Dendritic cell treated with granulocyte-macrophage colony-stimulating factor and Interleukin-4, amounts not matched to agents 40 ng/mL and 50 ng/mL, for 4 days (primary cell): ENCODE results near the gene IL11RA.

Experiments used
- H3K27ac Mint-ChIP-seq: one replicate; pipeline ENCODE4 v1.8.0; 2022; ENCODE audit warnings: mild to moderate bottlenecking, mixed read lengths
- H3K27me3 Mint-ChIP-seq: one replicate; pipeline ENCODE4 v1.8.0; 2022; ENCODE audit warnings: mild to moderate bottlenecking, mixed read lengths
- H3K36me3 Mint-ChIP-seq: one replicate; pipeline ENCODE4 v1.8.0; 2022; ENCODE audit warnings: low read depth, mixed read lengths
- H3K4me1 Mint-ChIP-seq: one replicate; pipeline ENCODE4 v1.8.0; 2022; ENCODE audit warnings: low read depth, mixed read lengths
- H3K4me3 Mint-ChIP-seq: one replicate; pipeline ENCODE4 v1.8.0; 2022; ENCODE audit warnings: mild to moderate bottlenecking, moderate library complexity, mixed read lengths
- H3K9me3 Mint-ChIP-seq: one replicate; pipeline ENCODE4 v1.8.0; 2022; ENCODE audit warnings: mixed read lengths
- intact Hi-C: fragments of 100-400 bp; cut with micrococcal nuclease; formaldehyde crosslinking; loops from one replicate; pipeline ENCODE4 v1.15.0; 2022

IL11RA gene

GRCh38 chr9:34651876-34652601, at the start of gene IL11RA:
Gene IL11RA (plus strand): TSS chr9:34652185. CDS start chr9:34655218, 3,033 bp downstream.
- H3K4me3 Mint-ChIP-seq, result peak within 1 kb of the TSS; percentile 37

DNA sequence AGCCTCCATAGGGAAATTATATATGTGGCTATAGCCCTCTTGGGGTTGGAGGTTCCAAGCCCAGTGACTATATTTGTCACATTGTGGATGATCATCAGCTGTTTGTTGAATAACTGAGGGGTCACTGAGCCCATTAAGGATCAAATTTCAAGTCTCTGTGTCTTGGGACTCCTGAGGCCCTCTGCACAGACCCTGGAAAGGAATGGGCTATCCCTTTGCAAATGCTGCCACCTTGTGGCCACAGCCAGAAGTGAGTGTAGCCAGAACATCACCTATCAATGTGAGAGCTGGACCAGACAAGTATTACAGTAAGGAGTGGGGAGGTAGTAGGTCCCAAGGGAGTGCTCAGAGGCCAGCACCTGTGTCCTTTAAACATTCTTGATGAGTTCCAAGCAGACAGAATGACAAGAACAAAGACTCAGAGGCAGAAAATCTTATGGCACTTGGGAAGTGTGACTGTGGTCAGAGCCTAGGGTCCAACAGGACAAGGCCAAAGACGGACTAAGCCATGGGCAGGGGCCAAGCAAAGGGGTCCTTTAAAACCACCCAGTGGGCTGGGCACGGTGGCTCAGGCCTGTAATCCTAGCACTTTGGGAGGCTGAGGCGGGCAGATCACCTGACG, 48.3 kb upstream of the IL11RA start:
- peaks cover 26% of the 10 kb centered on the region for H3K27me3 Mint-ChIP-seq
- no peaks in the 10 kb centered on the region for H3K36me3 Mint-ChIP-seq
- no peak overlapping the region for H3K4me3 Mint-ChIP-seq
- H3K27ac Mint-ChIP-seq, result no peak overlapping the region
- intact Hi-C loops, result loop anchor here (1.0 kb wide), 2 partner anchors 41 to 55 kb away; no protein-coding TSS in a partner anchor
- H3K4me1 Mint-ChIP-seq, result no peaks in the 10 kb centered on the region
- H3K9me3 Mint-ChIP-seq, result no peaks in the 10 kb centered on the region

More at GRCh38 chr9:34651876-34652601, at the start of gene IL11RA:
- Mint-ChIP-seq H3K9me3 (no peaks in the 10 kb centered on the region), H3K36me3 (peaks cover 33% of the 10 kb centered on the region), H3K27ac (peak within 1 kb of the TSS; percentile 52), H3K4me1 (peaks cover 43% of the 10 kb centered on the region), H3K27me3 (peaks cover 23% of the 10 kb centered on the region)
- intact Hi-C loops, result no loop called here

GRCh38 chr9:34606190-34606589, 45.8 kb upstream of the IL11RA start:
- Mint-ChIP-seq H3K27ac (no peak overlapping the region), H3K9me3 (no peaks in the 10 kb centered on the region), H3K27me3 (peaks cover 20% of the 10 kb centered on the region), H3K4me3 (no peak overlapping the region), H3K36me3 (peaks cover under 1% of the 10 kb centered on the region), H3K4me1 (peaks cover 10% of the 10 kb centered on the region)
- intact Hi-C loops, result no loop called here

DNA sequence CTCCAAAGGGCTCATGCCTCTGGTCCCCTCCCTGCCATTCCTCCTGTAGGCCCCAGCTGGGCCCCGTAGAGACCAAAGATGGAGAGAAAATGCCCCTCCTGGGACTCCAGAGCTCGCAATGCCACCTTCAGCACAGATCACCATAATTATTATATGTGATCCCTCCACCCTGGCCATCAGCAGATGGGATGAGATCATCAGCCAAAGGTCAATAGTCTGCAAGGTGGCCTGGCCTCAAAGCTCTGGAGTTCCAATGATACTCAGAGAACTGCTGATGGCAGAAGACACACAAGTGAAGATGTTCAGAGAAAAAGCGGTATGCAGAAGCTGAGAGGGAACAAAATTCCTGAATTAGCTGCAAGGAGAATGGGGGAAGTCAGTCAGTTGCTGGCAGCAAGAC, 45.1 kb upstream of the IL11RA start:
- intact Hi-C loops, result no loop called here
- H3K4me1 Mint-ChIP-seq, result peaks cover 15% of the 10 kb centered on the region
- no peak overlapping the region for H3K4me3 Mint-ChIP-seq
- no peak overlapping the region for H3K27ac Mint-ChIP-seq
- peaks cover 8% of the 10 kb centered on the region for H3K36me3 Mint-ChIP-seq
- no peaks in the 10 kb centered on the region for H3K9me3 Mint-ChIP-seq
- H3K27me3 Mint-ChIP-seq, result peaks cover 14% of the 10 kb centered on the region

GRCh38 chr9:34607331-34607730, 44.7 kb upstream of the IL11RA start:
- peaks cover 10% of the 10 kb centered on the region for H3K36me3 Mint-ChIP-seq
- intact Hi-C loops, result no loop called here
- peaks cover 12% of the 10 kb centered on the region for H3K27me3 Mint-ChIP-seq
- peaks cover 18% of the 10 kb centered on the region for H3K4me1 Mint-ChIP-seq
- no peak overlapping the region for H3K4me3 Mint-ChIP-seq
- no peak overlapping the region for H3K27ac Mint-ChIP-seq
- no peaks in the 10 kb centered on the region for H3K9me3 Mint-ChIP-seq

GRCh38 chr9:34610434-34611206, 41.4 kb upstream of the IL11RA start:
- no peak overlapping the region for H3K27ac Mint-ChIP-seq
- H3K36me3 Mint-ChIP-seq, result peaks cover 33% of the 10 kb centered on the region
- intact Hi-C loops, result no loop called here
- no peaks in the 10 kb centered on the region for H3K9me3 Mint-ChIP-seq
- H3K4me3 Mint-ChIP-seq, result peak overlapping the region; percentile 86
- peaks cover 33% of the 10 kb centered on the region for H3K4me1 Mint-ChIP-seq
- H3K27me3 Mint-ChIP-seq, result no peaks in the 10 kb centered on the region

DNA sequence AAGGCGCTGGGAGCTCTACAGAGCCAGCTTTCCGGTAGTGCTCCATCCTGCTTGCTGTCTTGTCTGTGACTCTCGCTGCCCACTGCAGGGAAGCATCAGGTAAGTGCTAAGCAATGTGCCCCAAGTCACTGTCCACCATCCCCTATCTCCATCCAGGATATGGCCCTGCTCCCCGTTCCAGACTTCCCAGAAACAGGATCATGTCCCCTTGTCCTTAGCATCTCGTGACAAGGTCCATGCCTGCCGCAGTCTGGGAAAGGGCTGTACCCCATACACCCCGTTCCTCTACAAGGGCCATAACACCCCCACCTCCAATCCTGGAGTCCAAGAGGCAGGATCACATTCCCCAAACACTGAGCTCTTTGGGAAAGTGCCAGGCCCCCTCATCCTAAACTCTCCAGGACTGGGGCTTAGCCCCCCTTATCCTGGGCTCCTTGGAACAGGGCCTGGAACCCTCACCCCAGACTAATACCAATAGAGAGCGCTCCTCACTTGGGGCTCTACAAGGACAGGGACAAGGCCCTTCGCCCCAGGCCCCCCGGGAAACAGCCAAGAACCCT, 40.7 kb upstream of the IL11RA start:
- H3K27me3 Mint-ChIP-seq, result no peaks in the 10 kb centered on the region
- H3K9me3 Mint-ChIP-seq, result no peaks in the 10 kb centered on the region
- peak overlapping the region; percentile 86 for H3K4me3 Mint-ChIP-seq
- H3K4me1 Mint-ChIP-seq, result peaks cover 33% of the 10 kb centered on the region
- peak overlapping the region; percentile 94 for H3K27ac Mint-ChIP-seq
- intact Hi-C loops, result no loop called here
- H3K36me3 Mint-ChIP-seq, result peaks cover 40% of the 10 kb centered on the region

DNA sequence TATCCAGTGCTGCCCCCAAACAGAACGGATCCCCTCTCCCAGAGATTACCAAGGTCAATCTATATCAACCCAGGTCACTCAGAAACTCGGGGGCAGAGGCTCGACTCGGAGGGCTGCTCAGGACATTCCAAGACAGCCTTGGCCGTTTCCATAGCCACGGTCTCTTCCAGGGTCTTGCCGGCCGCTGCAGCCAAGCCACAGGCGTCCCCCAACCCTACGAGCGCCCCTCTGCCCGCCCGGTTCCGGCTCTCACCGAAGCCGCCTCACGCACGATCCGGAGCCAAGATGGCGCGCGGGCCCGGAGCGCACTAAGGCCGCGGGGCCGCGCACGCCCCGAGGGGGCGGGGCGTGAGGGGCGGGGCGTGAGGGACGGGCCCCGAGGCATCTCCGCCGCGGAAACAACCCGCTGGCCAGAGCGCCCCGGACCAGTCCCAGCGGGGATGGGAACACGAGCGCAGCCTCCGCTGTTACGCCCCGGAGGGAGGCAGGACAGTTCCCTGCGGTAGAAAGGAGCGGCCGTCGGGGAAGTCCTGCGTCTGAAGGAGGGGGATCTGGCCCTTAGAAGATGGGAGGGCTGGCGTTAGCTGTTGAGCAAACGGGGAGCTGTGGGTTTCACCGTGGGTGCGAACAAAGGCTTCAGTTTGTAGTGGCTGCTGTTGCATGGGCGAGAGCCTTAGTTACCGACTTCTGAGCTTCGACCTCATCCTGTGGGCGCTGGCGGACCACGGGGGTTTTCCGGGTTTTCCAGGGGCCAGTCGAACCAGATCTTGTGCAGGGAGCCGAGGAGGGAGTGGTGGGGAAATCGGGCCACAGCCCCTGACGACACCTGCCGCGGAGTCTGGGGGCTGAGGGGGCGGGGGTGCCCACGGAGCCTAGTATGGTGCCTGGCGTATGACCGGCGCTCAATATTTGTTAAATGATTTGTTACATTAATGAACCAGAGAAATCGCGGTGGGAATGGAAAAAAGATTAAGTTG, 39.9 kb upstream of the IL11RA start, which contains the start of gene RPP25L:
Gene RPP25L, minus strand, starts transcription at position 287 of the 977 bp plus-strand sequence. CDS start 801 bp downstream, outside the sequence.
- peaks cover 33% of the 10 kb centered on the region for H3K4me1 Mint-ChIP-seq
- intact Hi-C loops, result loop anchor here (1.0 kb wide), 2 partner anchors 22 to 154 kb away; partner anchors contain the start of genes DNAI1 and FAM219A
- peak within 1 kb of the TSS; percentile 86 for H3K4me3 Mint-ChIP-seq
- no peaks in the 10 kb centered on the region for H3K9me3 Mint-ChIP-seq
- H3K27me3 Mint-ChIP-seq, result no peaks in the 10 kb centered on the region
- peaks cover 47% of the 10 kb centered on the region for H3K36me3 Mint-ChIP-seq
- H3K27ac Mint-ChIP-seq, result peak within 1 kb of the TSS; percentile 94

GRCh38 chr9:34612788-34613390, 39.1 kb upstream of the IL11RA start:
- Mint-ChIP-seq H3K27me3 (no peaks in the 10 kb centered on the region), H3K36me3 (peaks cover 55% of the 10 kb centered on the region), H3K4me3 (peak overlapping the region; percentile 86), H3K27ac (peak overlapping the region; percentile 94), H3K4me1 (peaks cover 33% of the 10 kb centered on the region), H3K9me3 (no peaks in the 10 kb centered on the region)
- intact Hi-C loops, result loop anchor here (1.0 kb wide), 2 partner anchors 21 to 155 kb away; partner anchors contain the start of genes DNAI1 and FAM219A

DNA sequence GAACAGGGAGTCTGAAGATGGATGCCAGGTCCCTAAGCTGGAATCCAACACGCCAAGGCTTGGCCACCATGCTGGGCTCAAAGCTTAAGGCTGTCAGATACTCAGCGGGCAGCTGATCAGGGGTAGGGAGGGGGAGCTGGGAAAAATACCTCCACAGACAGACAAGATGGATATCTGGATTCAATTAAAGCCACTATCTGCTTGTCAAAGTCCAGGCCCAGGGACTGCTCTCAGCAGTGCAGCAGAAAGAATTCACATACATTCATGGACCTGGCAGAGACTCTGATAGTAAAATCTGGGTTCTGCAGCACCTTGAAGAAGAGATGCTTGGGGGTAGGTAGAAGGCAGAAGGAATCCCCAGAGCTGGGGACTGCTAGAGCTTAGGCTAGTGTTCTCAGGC, 36.9 kb upstream of the IL11RA start:
- Mint-ChIP-seq H3K27me3 (no peaks in the 10 kb centered on the region), H3K27ac (no peak overlapping the region), H3K4me1 (peaks cover 45% of the 10 kb centered on the region), H3K36me3 (peaks cover 66% of the 10 kb centered on the region), H3K9me3 (no peaks in the 10 kb centered on the region), H3K4me3 (no peak overlapping the region)
- intact Hi-C loops, result no loop called here

GRCh38 chr9:34620061-34620994, 31.7 kb upstream of the IL11RA start, which contains the start of gene DCTN3:
Gene DCTN3 (minus strand): TSS chr9:34620495. CDS start chr9:34620464, 31 bp downstream.
- Mint-ChIP-seq H3K4me3 (peak within 1 kb of the TSS; percentile 95), H3K4me1 (peaks cover 29% of the 10 kb centered on the region), H3K36me3 (peaks cover 40% of the 10 kb centered on the region), H3K27me3 (peaks cover 45% of the 10 kb centered on the region), H3K27ac (peak within 1 kb of the TSS; percentile 89), H3K9me3 (no peaks in the 10 kb centered on the region)
- intact Hi-C loops, result no loop called here
